HEK293 (cell line): ENCODE results near the gene TAS2R40.

Experiments used
- ATF2 ChIP-seq: fragments of 450-650 bp; formaldehyde crosslinking; IDR thresholded peaks from 2 replicates; pipeline ENCODE4 v1.5.1; 2016; ENCODE audit warnings: missing biosample characterization, missing genetic modification characterization, low read depth
- GLI4 ChIP-seq: fragments of 450-650 bp; formaldehyde crosslinking; IDR thresholded peaks from 2 replicates; pipeline ENCODE4 v1.5.1; 2016; ENCODE audit warnings: missing biosample characterization, missing genetic modification characterization
- GLIS1 ChIP-seq: fragments of 450-650 bp; formaldehyde crosslinking; IDR thresholded peaks from 2 replicates; pipeline ENCODE4 v1.5.1; 2016; ENCODE audit warnings: missing biosample characterization, missing genetic modification characterization
- MEIS1 ChIP-seq: sonication (generic); formaldehyde crosslinking; IDR thresholded peaks from 2 replicates; pipeline ENCODE4 v1.8.1; 2022; ENCODE audit warnings: missing genetic modification reagents, mild to moderate bottlenecking, borderline replicate concordance
- MYNN ChIP-seq: fragments of 450-650 bp; formaldehyde crosslinking; IDR thresholded peaks from 2 replicates; pipeline ENCODE4 v1.5.1; 2016; ENCODE audit warnings: missing biosample characterization, missing genetic modification characterization, borderline replicate concordance
- PATZ1 ChIP-seq: fragments of 450-650 bp; formaldehyde crosslinking; IDR thresholded peaks from 2 replicates; pipeline ENCODE4 v1.5.1; 2016; ENCODE audit warnings: missing biosample characterization, missing genetic modification characterization
- PRDM4 ChIP-seq: fragments of 450-650 bp; formaldehyde crosslinking; IDR thresholded peaks from 2 replicates; pipeline ENCODE4 v1.5.1; 2017; ENCODE audit warnings: missing biosample characterization, missing genetic modification characterization
- YY1 ChIP-seq: fragments of 450-650 bp; formaldehyde crosslinking; IDR thresholded peaks from 2 replicates; pipeline ENCODE4 v1.5.1; 2018; ENCODE audit warnings: missing biosample characterization, missing genetic modification characterization
- ZBTB17 ChIP-seq: fragments of 450-650 bp; formaldehyde crosslinking; IDR thresholded peaks from 2 replicates; pipeline ENCODE4 v1.5.1; 2016; ENCODE audit warnings: missing biosample characterization, missing genetic modification characterization
- ZBTB26 ChIP-seq: fragments of 450-650 bp; formaldehyde crosslinking; optimal IDR thresholded peaks from 2 replicates; pipeline ENCODE3; 2016; ENCODE audit warnings: missing biosample characterization, mild to moderate bottlenecking, missing genetic modification characterization
- ZBTB49 ChIP-seq: fragments of 450-650 bp; formaldehyde crosslinking; IDR thresholded peaks from 2 replicates; pipeline ENCODE4 v1.5.1; 2016; ENCODE audit warnings: missing biosample characterization, missing genetic modification characterization, low read depth
- ZNF10 ChIP-seq: fragments of 450-650 bp; formaldehyde crosslinking; IDR thresholded peaks from 2 replicates; pipeline ENCODE4 v1.5.1; 2017; ENCODE audit warnings: missing biosample characterization, missing genetic modification characterization
- ZNF146 ChIP-seq: fragments of 450-650 bp; formaldehyde crosslinking; IDR thresholded peaks from 2 replicates; pipeline ENCODE4 v1.5.1; 2016; ENCODE audit warnings: missing biosample characterization, missing genetic modification characterization
- ZNF174 ChIP-seq: fragments of 450-650 bp; formaldehyde crosslinking; IDR thresholded peaks from 2 replicates; pipeline ENCODE4 v1.5.0; 2017; ENCODE audit warnings: missing biosample characterization, mild to moderate bottlenecking, missing genetic modification characterization
- ZNF350 ChIP-seq: fragments of 450-650 bp; formaldehyde crosslinking; IDR thresholded peaks from 2 replicates; pipeline ENCODE4 v1.5.0; 2017; ENCODE audit warnings: missing biosample characterization, mild to moderate bottlenecking, missing genetic modification characterization
- ZNF354C ChIP-seq: fragments of 450-650 bp; formaldehyde crosslinking; IDR thresholded peaks from 2 replicates; pipeline ENCODE4 v1.5.1; 2016; ENCODE audit warnings: missing biosample characterization, missing genetic modification characterization, low read depth, borderline replicate concordance
- ZNF404 ChIP-seq: fragments of 450-650 bp; formaldehyde crosslinking; IDR thresholded peaks from 2 replicates; pipeline ENCODE4 v1.5.1; 2017; ENCODE audit warnings: missing biosample characterization, missing genetic modification characterization
- ZNF449 ChIP-seq: fragments of 450-650 bp; formaldehyde crosslinking; IDR thresholded peaks from 2 replicates; pipeline ENCODE4 v1.5.1; 2017; ENCODE audit warnings: missing biosample characterization, mild to moderate bottlenecking, missing genetic modification characterization, moderate library complexity
- ZNF48 ChIP-seq: fragments of 450-650 bp; formaldehyde crosslinking; IDR thresholded peaks from 2 replicates; pipeline ENCODE4 v1.5.1; 2016; ENCODE audit warnings: missing biosample characterization, missing genetic modification characterization
- ZNF521 ChIP-seq: fragments of 450-650 bp; formaldehyde crosslinking; IDR thresholded peaks from 2 replicates; pipeline ENCODE4 v1.5.1; 2017; ENCODE audit warnings: missing biosample characterization, mild to moderate bottlenecking, missing genetic modification characterization
- ZNF560 ChIP-seq: fragments of 450-650 bp; formaldehyde crosslinking; IDR thresholded peaks from 2 replicates; pipeline ENCODE4 v1.5.1; 2017; ENCODE audit warnings: missing biosample characterization, missing genetic modification characterization, borderline replicate concordance
- ZNF596 ChIP-seq: fragments of 450-650 bp; IDR thresholded peaks from 2 replicates; pipeline ENCODE4 v1.5.0; 2018; ENCODE audit warnings: missing biosample characterization, mild to moderate bottlenecking, missing genetic modification characterization, moderate library complexity
- ZNF747 ChIP-seq: fragments of 450-650 bp; formaldehyde crosslinking; IDR thresholded peaks from 2 replicates; pipeline ENCODE4 v1.5.1; 2016; ENCODE audit warnings: missing biosample characterization, missing genetic modification characterization
- ZNF76 ChIP-seq: fragments of 450-650 bp; formaldehyde crosslinking; IDR thresholded peaks from 2 replicates; pipeline ENCODE4; 2016; ENCODE audit warnings: low read depth, missing biosample characterization, missing genetic modification characterization, borderline replicate concordance
- ZNF768 ChIP-seq: fragments of 450-650 bp; formaldehyde crosslinking; IDR thresholded peaks from 2 replicates; pipeline ENCODE4 v1.5.1; 2018; ENCODE audit warnings: missing biosample characterization, mild to moderate bottlenecking, missing genetic modification characterization
- ZNF785 ChIP-seq: fragments of 450-650 bp; formaldehyde crosslinking; IDR thresholded peaks from 2 replicates; pipeline ENCODE4 v1.5.1; 2016; ENCODE audit warnings: missing biosample characterization, missing genetic modification characterization
- ZNF792 ChIP-seq: fragments of 450-650 bp; formaldehyde crosslinking; IDR thresholded peaks from 2 replicates; pipeline ENCODE4 v1.5.1; 2016; ENCODE audit warnings: missing biosample characterization, missing genetic modification characterization
- ZSCAN30 ChIP-seq: fragments of 450-650 bp; IDR thresholded peaks from 2 replicates; pipeline ENCODE4 v1.5.1; 2018; ENCODE audit warnings: missing biosample characterization, mild to moderate bottlenecking, missing genetic modification characterization, moderate library complexity

Gene TAS2R40

GRCh38 chr7:143263266-143264195, 41.7 kb downstream of the TAS2R40 start, which contains the start of gene GSTK1 (continued):
- TF ChIP-seq ZNF354C (tag by site-specific recombination) (no peak), PATZ1 (peak; percentile 89), ZBTB49 (tag by site-specific recombination) (no peak), PRDM4 (tag by site-specific recombination) (no peak), ZNF10 (tag by site-specific recombination) (no peak), ZBTB17 (tag by site-specific recombination) (peak; percentile 59), ZNF596 (tag by site-specific recombination) (no peak), ZNF768 (0 out of 2 replicates have a peak, but pooled peaks have one; percentile 5), ZNF792 (tag by site-specific recombination) (no peak), ZNF350 (tag by site-specific recombination) (no peak), ZNF560 (tag by site-specific recombination) (no peak), GLI4 (tag by site-specific recombination) (no peak), GLIS1 (tag by site-specific recombination) (peak; percentile 83), ZNF747 (tag by site-specific recombination) (no peak), ZNF404 (tag by site-specific recombination) (no peak), YY1 (no peak), ZSCAN30 (tag by site-specific recombination) (peak; percentile 88), ZNF76 (tag by site-specific recombination) (no peak), MEIS1 (CRISPR knock-in tag) (no peak), ZNF449 (tag by site-specific recombination) (peak; percentile 67; the same call in 1 of the 2 replicates), ZNF146 (tag by site-specific recombination) (no peak), ATF2 (tag by site-specific recombination) (no peak), ZBTB26 (peak; percentile 27), MYNN (tag by site-specific recombination) (0 out of 2 replicates have a peak, but pooled peaks have one; percentile 19), ZNF174 (tag by site-specific recombination) (no peak), ZNF785 (tag by site-specific recombination) (no peak), ZNF521 (no peak), ZNF48 (no peak)
